Activated CD4-positive, alpha-beta T cell treated with anti-CD3 and anti-CD28 coated beads, Interleukin-2, Interleukin-6, amounts not matched to agents 100 ng/mL and 50 ng/mL, durations not matched to agents 16 hours and 8 hours (primary cell): ENCODE measurements around the gene LAMB2.

Experiments
- DNase-seq: peaks from one replicate; pipeline ENCODE4 v3.0.0-alpha.2; 2020

Gene LAMB2

DNA sequence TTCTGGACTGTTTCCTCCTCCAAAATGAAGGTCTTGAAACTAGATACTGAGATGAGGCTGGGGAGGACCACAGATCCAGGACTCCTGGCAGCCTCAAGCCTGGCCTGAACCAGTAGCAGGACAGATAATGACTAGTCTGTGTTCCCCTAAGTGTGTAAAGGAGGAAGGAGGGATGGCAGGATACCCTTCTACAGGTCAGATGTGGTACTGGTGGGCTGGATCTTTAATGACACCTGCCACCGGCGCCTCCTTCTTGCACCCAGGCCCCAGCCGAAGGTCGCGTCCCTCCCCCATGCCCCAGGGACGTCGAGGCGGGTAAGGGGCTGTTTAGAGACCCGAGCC, 12.8 kb downstream of the LAMB2 start:
- DNase-seq = peak; percentile 9

DNA sequence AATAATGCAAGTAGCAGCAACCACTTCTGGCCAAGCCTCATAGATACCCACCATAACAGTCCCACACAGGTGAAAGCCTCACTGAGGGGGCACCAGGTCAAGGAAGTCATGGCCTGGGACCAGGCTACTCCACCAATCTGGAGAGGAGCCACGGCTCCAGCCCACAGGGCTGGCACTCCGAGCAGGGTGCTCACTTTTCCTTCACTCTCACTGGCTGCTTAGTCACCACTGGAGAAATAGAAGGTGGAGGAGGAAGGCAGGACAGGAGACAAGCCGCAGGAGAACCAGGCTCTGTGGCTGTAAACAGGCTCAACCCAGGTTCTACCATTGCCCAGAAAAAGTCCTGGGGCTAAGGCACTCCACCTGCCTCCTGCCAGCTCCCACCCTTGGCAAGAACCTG, 13.4 kb downstream of the LAMB2 start:
- DNase-seq = no peak

DNA sequence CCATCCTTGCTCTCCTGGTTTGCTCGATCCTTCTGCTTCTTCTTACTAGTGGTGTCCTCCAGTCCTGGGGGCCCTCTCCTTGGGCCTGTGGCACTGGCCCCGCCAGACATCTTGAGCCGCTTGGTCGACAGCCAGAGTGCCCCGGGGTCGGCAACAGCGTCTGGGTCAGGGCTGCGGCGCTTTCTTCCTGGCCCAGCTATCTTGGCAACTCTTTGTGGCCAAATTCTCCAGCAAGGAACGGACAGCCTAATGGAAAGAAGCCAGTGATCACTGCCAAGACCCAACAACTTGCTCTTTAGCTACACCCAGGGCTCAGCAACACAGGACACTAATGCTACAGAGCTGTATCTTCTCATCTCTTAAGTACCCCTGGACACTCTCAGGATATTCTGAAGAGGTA, 13.8 kb downstream of the LAMB2 start:
- DNase-seq = no peak

DNA sequence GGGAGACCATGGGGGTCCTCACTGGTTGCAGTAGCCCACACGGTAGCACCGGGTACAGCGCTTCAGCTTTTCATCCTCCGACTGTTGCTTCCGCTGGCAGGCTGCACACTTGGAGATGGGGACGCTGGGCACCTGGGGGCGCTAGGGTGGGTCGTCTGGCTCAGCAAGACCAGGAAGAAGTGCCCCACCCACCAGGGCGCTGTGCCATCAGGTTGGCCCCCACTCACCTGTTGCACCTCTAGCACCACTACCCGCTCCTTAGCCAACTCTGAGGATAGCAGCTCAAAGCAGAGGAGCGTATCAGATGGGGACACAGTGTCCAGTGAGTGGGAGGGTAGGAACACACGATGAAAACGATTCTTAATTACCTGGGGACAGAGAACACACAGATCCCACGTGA, 20.6 kb downstream of the LAMB2 start:
- DNase-seq = no peak

DNA sequence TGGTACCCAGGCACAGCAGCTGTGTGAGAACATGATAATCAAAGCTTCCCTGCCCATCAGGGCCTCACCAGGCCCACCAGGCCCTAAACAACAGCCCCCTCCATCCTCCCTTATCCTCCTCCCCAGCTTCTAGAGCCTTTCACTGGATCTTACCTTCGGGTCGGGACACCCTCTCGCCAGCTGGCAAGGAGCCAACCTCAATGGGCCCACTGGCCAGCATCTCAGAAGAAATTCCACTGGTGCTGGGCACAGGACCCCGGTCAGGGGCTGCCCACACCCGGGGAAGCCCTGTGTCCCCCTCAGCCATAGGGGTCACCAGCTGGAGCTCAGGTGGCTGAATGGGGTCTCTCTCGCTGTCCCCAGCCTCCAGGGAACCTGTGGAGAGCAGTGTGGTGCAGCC, 21.5 kb downstream of the LAMB2 start:
- no peak for DNase-seq

DNA sequence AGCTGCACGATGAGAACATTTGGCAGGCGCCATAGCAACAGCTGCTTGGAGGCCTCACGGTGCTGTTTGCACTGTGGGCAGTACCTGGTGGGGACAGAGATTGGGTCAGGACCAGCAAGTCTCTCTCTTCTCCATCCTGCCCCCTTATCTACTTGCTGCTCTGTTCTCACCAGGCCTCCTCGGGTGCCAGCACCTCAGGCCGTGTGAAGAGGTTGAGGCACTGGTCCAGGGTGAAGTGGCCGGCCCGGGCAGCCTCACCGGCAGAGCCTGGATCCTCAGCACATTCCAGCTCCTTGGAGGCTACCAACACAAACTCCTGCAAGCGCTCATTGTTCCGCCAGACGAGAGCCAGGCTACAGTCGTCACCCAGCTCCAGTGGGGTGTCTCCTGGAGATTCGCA, 22.1 kb downstream of the LAMB2 start:
- no peak for DNase-seq

DNA sequence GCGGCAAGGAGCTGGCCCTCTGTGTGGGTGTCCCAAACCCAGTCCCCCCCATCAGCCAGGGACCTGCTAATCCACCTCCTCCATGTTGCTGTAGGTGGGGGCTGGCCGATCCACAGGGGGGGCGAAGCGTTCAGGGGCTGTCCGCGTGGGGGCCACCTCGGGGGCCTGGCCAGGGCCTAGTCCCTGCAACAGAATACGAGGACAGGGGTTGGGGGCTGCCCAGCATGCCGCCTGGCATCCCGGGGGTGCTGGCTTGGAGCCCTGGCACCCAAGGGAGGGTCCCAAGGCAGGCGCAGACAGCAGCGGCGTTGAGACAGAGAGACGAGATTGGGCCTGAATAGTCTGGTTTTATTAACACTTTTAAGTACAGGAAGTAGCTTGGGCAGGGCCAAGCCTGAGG, 24.5 kb downstream of the LAMB2 start:
- no peak for DNase-seq

DNA sequence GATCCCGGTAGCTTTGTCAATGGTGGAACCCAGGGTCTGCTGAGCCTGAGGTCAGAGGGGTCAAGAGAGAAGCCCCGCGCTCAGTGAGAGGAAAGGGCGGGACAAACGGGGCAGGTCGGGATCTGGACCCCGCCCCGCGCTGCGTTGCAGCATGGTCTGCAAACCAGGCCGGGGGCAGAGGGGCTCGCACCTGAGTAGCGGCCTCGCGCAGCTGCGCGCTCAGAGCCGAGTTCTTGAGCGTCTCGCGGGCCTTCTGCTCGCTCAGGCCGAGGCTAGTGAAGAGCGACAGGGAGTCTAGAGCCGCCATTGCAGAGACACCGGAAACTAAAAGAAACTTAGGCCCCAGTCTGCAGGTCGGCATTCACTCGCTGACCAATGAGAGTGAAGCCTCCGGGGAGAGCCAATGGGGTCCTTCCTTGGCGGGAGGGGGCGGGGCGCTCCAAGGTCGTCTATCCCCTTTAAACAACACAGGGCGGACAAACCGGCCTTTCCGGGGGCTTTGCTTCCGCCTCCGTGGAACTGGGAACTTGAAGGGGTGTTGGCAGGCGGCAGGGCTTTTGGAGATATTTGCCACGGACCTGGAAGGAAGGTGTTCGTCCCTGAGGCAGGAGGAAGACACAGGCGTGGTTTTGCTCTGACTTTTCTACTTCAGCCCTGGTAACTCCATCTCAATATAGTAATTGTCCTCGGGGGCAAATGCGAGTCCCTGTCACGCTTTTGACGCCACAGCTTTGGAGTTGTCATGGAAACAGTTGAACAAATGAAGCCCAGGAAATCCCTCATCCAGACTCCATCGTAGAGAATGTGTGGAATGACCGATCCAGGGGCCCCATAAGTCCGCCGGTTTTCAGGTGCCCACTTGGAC, 28.2 kb downstream of the LAMB2 start, which contains the start of gene QARS1:
Gene QARS1, minus strand, starts transcription at position 331 of the 865 bp plus-strand sequence. Its CDS starts 24 bp downstream, at position 307.
- DNase-seq = peak; percentile 94

DNA sequence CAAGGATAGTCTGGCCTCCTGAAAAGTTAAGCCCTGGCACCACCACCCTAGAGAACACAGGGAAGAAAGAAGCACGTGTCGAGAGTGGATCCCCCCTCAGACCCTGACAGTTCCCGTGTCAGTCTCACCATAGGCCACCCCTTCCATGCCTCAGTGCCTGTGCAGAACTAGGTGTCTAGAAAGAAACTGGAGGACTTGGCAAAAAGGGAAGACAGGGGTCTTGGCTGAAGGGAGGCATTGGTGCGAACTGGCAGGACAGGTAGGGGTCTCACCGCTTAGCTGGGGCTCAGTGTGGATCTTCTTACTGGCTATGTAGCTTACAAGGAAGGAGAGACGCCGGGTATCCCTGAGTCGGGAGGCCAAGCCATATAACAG, 28.8 kb downstream of the LAMB2 start:
- no peak for DNase-seq

DNA sequence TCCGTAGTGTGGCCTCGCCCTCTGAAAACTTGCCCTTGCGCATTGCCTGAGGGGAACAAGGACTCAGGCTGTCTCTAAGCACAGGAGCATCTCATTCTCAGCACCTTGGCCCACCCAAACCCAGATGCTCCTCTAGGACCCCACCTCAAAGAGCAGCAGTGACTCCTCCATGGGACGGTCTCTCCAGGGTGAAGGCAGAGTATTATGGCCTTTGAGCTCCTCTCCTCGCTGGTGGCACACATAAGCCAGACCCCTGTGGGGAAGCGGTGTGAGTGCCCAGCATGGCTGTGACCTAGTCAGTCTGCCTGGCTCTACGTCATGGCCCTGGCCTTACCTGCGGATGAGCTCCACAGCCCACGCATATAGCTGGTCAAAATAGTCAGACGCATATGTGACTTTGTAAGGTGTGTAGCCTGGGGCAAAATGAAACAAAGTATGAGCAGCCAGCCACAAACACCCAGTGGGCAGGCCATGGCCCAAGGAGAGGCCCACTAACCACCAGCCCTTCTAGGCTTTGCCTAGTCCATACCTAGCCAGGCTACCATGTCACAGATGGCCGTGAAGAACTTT, 32.7 kb downstream of the LAMB2 start:
- DNase-seq = no peak

DNA sequence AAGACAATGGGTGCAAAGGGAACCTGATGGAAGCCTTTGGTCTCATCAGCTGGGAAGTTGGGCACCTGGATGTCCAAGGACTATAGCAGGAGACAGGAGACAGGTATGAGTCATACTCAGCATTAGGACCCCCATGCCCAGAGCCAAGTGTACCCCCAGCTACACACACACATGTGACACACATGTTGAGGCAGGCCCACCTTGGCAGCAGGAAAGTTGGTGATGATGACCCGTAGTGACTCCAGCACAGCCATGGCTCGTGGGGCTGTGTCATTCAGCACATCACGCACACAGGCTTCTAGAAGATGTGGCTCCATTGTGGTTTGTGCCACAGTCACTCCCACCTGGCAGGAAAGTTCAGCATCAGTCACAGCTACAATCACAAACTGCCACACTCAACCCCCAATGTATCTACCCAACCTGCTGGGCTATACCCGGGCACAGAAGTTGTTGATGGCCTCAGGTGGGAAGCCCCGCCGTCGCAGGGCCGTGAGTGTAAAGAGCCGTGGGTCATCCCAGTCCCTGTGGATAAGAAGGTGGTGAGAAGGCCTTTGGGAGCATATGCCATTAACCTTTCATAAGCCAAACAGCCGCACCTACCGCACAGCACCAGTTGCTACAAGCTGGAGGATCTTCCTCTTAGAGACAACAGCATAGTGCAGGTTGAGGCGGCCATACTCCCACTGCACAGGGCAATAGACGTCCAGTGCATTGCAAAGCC, 33.8 kb downstream of the LAMB2 start:
- DNase-seq = no peak

DNA sequence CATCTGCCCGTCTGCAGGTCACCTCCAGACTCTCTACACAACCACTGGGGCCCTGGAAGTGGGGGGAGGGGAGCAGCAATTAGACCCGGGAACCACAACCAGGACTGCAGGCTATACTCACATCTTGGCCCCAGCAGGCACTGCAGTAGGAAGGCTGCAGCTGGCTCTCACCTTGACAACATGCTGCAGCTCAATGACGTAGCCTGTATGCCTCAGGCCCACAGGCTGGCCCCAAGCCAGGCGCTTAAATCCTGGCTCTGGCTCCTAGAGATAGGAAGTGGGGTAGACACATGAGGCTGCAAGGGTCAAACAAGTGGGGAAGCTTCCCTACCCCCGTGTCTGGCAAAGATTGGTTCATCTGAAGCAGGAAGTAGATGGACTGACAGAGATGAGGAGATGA, 34.4 kb downstream of the LAMB2 start:
- DNase-seq = no peak

DNA sequence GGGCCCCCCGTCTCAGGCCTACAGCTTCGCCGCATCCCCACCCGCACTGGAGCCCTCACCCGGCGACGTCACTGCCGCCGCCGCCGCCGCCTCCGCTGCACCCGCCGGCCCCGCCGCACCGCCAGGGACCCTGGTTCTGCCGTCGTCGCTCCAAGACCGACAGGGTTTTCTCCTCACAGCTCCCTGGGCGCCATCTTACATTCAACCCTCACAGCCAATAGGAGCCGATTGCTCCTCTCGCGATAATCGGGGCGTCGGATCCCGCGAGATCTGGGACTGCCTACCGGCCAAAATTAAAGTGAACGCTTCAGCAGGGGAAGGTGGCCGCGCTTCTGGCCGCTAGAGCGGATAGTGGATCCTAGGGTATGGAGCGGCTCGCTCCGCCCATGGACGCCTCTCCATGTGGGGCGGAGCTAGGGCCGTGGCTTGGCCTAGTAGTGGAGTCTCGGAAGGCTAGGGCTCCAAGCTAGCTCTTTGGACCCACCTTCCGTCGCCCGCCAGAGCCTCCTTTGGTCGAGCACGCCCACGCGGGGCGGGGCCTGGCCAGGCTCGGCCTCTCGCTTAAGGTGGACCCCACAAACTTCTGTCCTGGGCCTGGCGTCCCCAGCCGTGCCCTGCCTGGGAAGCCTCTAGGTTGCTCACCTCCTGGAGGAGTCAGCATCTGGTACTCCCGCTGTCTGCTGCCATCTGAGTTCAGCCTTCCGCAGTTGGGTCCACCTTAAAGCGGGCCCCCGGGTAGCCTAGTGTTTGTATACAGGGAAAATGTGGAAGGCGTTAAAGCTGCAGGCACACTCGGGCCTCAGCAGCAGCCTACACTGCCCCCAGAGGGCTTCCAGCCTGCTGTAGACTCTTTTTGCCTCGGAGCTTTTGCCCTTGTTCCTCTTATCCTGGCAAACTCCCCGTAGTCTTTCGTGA, 38.7 kb downstream of the LAMB2 start, which contains the start of gene QRICH1:
Gene QRICH1, minus strand, starts transcription at position 219 of the 915 bp plus-strand sequence. CDS start 17,054 bp downstream, outside the sequence.
- DNase-seq = peak; percentile 98

DNA sequence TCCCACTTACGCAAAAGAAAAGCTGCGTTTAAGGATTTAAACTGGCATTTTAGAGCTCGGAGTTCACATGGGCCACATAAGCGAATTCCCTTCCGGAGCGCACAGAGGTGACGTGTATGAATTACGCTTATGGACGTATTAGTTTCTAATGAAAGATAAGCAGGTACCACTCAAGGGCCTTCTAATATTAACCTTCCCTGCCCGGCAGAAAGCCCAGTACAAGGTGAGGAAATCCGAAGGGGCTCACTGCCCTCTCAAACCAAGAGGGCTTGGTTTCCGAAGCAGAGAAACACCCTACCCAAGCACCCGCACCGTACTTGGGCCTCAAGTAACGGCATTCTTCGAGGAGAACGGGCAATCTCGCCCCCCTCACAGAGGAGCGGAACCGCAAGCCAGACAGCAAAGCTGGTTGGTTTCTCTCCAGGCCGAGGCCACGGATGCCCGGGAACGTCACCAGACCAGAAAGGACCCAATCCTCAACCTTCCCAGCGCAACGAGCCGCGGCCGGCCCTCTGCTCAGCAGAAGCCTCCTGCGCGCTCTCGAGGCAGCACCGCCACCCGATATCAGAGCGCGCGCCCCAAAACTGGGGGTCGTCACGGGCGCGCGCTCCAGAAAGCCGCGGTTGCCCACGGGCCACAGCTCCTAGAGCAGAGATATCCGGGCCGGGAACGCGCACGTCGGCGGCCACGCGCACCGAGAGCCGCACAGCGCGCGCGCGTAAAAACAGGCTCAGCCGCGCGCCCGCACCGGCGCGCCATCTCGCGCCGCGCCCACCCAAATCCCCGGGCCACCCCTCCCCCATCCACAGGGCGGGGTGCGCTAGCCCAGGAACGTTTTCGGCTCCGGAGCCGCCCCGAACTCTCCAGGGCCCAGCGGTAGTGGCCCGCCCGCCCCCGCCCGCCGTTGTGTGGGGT, 39.7 kb downstream of the LAMB2 start:
- DNase-seq = peak; percentile 90

DNA sequence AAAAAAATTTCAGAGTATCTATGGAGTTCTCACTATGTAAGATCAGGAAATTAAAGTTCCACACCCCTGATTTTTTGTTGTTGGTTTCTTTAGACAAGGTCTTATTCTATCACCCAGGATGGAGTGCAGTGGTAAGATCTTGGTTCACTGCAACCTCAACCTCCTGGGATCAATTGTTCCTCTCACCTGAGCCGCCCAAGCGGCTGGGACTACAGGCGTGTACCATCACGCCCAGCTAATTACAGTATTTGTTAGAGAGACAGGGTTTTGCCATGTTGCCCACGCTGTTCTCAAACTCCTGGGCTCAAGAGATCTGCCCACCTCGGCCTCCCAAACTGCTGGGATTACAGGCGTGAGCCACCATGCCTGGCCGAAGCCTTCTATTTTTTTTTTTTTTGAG, 51.4 kb downstream of the LAMB2 start:
- no peak for DNase-seq

DNA sequence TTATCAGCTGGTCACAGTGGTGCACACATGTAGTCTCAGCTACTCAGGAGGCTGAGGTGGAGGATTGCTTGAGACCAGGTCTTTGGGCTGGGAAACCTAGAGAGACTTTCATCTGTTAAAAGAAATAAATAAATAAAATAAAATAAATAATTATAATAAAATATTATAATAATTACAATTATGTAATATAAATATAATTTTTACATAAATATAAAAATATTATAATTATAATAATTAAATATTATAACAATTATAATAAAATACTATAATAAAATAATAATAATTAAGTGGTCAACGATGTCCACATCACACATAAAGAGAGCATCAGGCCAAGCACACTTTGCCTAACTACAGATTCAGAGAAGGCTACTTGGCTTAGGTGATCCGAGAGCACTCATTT, 53.6 kb downstream of the LAMB2 start:
- DNase-seq = no peak

DNA sequence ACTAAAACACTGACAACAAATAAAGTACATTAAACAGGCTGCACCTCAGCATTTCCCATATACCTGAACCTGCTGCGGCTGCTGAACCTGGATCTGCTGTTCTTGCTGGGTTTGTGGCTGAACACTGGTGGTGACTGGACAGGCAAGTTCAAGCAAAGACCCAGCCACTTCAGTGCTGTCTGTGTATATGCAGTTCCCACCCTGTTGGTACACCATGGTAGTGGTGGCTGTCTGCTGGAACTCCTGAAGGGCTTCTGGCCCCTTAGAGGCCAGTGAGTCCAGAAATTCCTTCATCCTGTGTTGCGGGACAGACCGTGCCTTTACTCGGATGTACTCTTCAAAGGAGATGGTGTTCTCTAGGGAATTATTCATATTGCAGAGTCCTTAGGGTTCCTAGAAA, 56.2 kb downstream of the LAMB2 start:
- no peak for DNase-seq

DNA sequence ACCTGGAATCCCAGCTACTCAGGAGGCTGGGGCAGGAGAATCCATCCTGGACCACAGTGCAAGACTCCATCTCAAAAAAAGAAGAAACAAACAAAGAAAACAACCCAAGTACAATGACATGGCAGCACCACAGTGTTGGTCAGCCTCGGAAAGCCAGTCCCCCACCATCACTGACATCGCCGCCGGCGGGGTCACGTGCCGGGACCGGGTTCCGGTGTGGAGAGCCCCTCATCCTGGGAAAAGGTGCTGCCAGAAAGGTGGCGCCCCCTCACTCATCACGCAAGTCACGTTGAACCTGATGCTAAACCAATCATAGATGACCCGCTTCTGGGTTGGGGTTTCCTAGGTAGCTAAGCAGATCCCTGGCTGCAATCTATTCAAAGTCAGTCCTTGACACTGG, 56.7 kb downstream of the LAMB2 start:
- no peak for DNase-seq
